Measurements from ENCODE around the gene GAS1. TPM values are rescaled to one million over a fixed set of nuclear protein-coding genes. Genes with fewer than 3 reads are reported as not detected.

Gene GAS1
- total RNA-seq, 4 donors from 2014 or later, result 27.0 to 328 (median 97.9) TPM

- TF ChIP-seq CTCF (IDR thresholded peaks at IDR 0.05), result no peak
- DNase-seq (ENCODE audit: low spot score), result no peak
Observed at GRCh38 chr9:86943201-86944113, 3.8 kb downstream of the GAS1 start.

GRCh38 chr9:86942281-86943200, 4.8 kb downstream of the GAS1 start:
- DNase-seq (ENCODE audit: low spot score), result no peak
- ATAC-seq (ENCODE audit: low FRiP score), result no peak
- no peak for TF ChIP-seq CTCF (IDR thresholded peaks at IDR 0.05)

More at GRCh38 chr9:86943201-86944113, 3.8 kb downstream of the GAS1 start:
- ATAC-seq (ENCODE audit: low FRiP score), result no peak

- no peak for TF ChIP-seq CTCF (IDR thresholded peaks at IDR 0.05)
- no peak for DNase-seq (ENCODE audit: low spot score)
Observed at GRCh38 chr9:86941197-86941596, 6.1 kb downstream of the GAS1 start.

GRCh38 chr9:86940774-86941173, 6.5 kb downstream of the GAS1 start:
- ATAC-seq (ENCODE audit: low FRiP score) (no peak), DNase-seq (ENCODE audit: low spot score) (no peak)
- TF ChIP-seq CTCF (IDR thresholded peaks at IDR 0.05), result no peak

More at GRCh38 chr9:86941197-86941596, 6.1 kb downstream of the GAS1 start:
- no peak for ATAC-seq (ENCODE audit: low FRiP score)

GRCh38 chr9:86939891-86940290, 7.4 kb downstream of the GAS1 start:
- DNase-seq (ENCODE audit: low spot score) (no peak), ATAC-seq (ENCODE audit: low FRiP score) (no peak)
- TF ChIP-seq CTCF (IDR thresholded peaks at IDR 0.05), result no peak

- no peak for ATAC-seq (ENCODE audit: low FRiP score)
- TF ChIP-seq CTCF (IDR thresholded peaks at IDR 0.05), result no peak
- no peak for DNase-seq (ENCODE audit: low spot score)
Observed at GRCh38 chr9:86939321-86939720, 8.0 kb downstream of the GAS1 start.
